ENCODE results near the gene TBCC.

Gene TBCC

DNA sequence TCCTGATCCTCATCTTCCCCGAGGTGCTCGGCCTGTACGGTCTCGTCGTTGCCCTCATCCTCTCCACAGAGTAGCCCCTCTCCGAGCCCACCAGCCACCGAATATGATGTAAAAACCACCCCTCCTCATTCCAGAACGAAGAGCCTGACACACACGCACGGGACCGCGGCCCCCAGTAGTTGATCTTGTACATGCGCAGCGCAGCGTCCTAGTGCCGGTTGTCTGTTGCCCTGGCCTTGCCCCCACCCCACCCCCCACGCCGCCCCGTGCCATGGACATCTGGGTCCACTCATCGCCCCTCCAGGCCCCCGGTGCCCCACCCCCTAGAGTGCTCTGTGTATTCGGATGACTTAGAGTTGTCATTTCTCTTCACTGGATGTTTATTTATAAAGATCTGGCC lies 18.3 kb downstream of the TBCC start:
- no peak overlapping the region for H3K4me2 ChIP-seq (ENCODE audit: low read length)
- no peaks in the 10 kb centered on the region for H3K9me3 ChIP-seq (ENCODE audit: control insufficient read depth, low read length)
- no peak overlapping the region for H3K4me3 ChIP-seq (ENCODE audit: low read depth, low read length)
- H3K36me3 ChIP-seq (ENCODE audit: control insufficient read depth, insufficient read depth, low read length), result no peaks in the 10 kb centered on the region
- H3K9ac ChIP-seq, result no peak overlapping the region
- peaks cover 15% of the 10 kb centered on the region for H3K4me1 ChIP-seq
- H2AFZ ChIP-seq, result peak overlapping the region; percentile 72
- no peaks in the 10 kb centered on the region for H3K79me2 ChIP-seq
- no peaks in the 10 kb centered on the region for H3K27me3 ChIP-seq (ENCODE audit: control insufficient read depth, insufficient read depth, low read length)
- no peak overlapping the region for H3K27ac ChIP-seq
- TF ChIP-seq, protein P1, sequence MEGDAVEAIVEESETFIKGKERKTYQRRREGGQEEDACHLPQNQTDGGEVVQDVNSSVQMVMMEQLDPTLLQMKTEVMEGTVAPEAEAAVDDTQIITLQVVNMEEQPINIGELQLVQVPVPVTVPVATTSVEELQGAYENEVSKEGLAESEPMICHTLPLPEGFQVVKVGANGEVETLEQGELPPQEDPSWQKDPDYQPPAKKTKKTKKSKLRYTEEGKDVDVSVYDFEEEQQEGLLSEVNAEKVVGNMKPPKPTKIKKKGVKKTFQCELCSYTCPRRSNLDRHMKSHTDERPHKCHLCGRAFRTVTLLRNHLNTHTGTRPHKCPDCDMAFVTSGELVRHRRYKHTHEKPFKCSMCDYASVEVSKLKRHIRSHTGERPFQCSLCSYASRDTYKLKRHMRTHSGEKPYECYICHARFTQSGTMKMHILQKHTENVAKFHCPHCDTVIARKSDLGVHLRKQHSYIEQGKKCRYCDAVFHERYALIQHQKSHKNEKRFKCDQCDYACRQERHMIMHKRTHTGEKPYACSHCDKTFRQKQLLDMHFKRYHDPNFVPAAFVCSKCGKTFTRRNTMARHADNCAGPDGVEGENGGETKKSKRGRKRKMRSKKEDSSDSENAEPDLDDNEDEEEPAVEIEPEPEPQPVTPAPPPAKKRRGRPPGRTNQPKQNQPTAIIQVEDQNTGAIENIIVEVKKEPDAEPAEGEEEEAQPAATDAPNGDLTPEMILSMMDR (IDR thresholded peaks at IDR 0.05), result no peak

DNA sequence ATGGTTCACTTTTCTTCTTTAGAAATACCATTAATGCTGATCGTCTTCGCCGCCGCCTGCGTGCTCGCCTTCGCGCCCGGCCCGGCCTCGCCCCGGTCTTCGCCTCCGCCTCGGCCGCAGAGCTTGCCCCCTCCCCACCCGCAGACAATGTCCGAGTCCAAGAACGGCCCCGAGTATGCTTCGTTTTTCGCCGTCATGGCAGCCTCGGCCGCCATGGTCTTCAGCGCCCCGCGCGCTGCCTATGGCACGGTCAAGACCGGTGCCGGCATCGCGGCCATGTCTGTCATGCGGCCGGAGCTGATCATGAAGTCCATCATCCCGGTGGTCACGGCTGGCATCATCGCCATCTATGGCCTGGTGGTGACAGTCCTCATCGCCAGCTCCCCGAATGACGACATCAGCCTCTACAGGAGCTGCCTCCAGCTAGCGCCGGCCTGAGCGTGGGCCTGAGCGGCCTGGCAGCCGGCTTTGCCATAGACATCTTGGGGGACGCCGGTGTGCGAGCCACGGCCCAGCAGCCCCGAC lies 18.8 kb downstream of the TBCC start:
- Histone ChIP-seq H3K4me1 (peaks cover 15% of the 10 kb centered on the region), H3K9ac (no peak overlapping the region), H3K9me3 (ENCODE audit: control insufficient read depth, low read length) (no peaks in the 10 kb centered on the region), H3K27me3 (ENCODE audit: control insufficient read depth, insufficient read depth, low read length) (no peaks in the 10 kb centered on the region), H2AFZ (peak overlapping the region; percentile 72), H3K79me2 (no peaks in the 10 kb centered on the region), H3K4me3 (ENCODE audit: low read depth, low read length) (peak overlapping the region; percentile 46), H3K27ac (peak overlapping the region; percentile 66), H3K36me3 (ENCODE audit: control insufficient read depth, insufficient read depth, low read length) (no peaks in the 10 kb centered on the region), H3K4me2 (ENCODE audit: low read length) (peak overlapping the region; percentile 52)
- TF ChIP-seq, protein P1 (IDR thresholded peaks at IDR 0.05), result no peak

DNA sequence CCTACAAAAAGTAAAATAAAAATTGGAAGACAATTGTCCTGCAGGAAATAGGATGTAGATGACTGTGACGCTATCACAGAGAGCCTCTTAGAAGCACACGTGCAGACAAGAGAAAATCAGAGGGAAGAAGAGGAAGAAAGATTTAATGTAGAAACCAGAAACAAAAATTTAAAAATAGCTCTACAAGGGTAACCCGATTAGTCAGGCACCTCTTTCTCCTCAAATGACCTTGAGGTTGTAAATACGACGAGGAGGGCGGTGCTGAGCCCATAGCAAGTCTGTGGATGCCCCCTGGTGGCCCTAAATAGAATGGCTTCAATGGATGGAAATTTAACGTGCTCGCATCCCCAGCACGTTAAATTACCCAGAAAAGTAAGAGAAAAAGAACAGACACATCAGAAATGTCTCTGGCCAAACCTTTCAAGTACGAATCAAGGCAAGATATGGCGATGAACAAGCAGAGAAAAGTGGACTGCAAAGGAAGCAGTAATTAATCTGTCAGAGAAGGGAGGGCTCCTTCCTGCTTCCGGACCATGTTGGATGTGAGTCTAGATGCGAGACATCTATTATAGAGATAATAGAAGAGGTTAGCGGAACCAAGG lies 19.3 kb downstream of the TBCC start:
- peak overlapping the region; percentile 66 for H3K27ac ChIP-seq
- H3K4me1 ChIP-seq, result peaks cover 15% of the 10 kb centered on the region
- H3K27me3 ChIP-seq (ENCODE audit: control insufficient read depth, insufficient read depth, low read length), result no peaks in the 10 kb centered on the region
- no peak overlapping the region for H3K9ac ChIP-seq
- H3K79me2 ChIP-seq, result no peaks in the 10 kb centered on the region
- peak overlapping the region; percentile 72 for H2AFZ ChIP-seq
- H3K4me3 ChIP-seq (ENCODE audit: low read depth, low read length), result peak overlapping the region; percentile 46
- H3K36me3 ChIP-seq (ENCODE audit: control insufficient read depth, insufficient read depth, low read length), result no peaks in the 10 kb centered on the region
- TF ChIP-seq, protein P1 (IDR thresholded peaks at IDR 0.05), result peak; percentile 98
- H3K9me3 ChIP-seq (ENCODE audit: control insufficient read depth, low read length), result no peaks in the 10 kb centered on the region
- H3K4me2 ChIP-seq (ENCODE audit: low read length), result peak overlapping the region; percentile 52

DNA sequence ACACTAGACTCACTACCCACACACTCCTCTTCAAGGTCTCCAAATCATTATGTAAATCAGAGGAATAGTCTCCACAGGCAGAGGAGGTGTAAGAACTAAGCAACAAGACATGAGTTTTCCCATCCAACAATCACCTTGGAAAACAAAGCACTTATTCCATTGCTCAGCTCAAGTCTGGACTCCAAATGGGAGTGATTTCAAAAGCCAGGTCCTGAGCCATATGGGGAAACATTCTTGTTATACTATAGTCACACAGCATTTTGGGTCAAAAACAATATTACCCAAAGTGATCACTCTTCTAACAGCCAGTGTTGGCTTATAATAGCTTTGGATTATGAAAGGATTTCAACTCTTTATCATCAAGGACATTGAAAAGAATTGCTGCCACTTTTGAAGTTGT lies 19.9 kb downstream of the TBCC start:
- Histone ChIP-seq H3K9ac (no peak overlapping the region), H3K4me1 (peaks cover 15% of the 10 kb centered on the region), H3K36me3 (ENCODE audit: control insufficient read depth, insufficient read depth, low read length) (no peaks in the 10 kb centered on the region), H3K27me3 (ENCODE audit: control insufficient read depth, insufficient read depth, low read length) (no peaks in the 10 kb centered on the region), H3K4me3 (ENCODE audit: low read depth, low read length) (peak overlapping the region; percentile 46), H3K9me3 (ENCODE audit: control insufficient read depth, low read length) (no peaks in the 10 kb centered on the region), H3K4me2 (ENCODE audit: low read length) (peak overlapping the region; percentile 52), H3K79me2 (no peaks in the 10 kb centered on the region), H3K27ac (peak overlapping the region; percentile 66), H2AFZ (peak overlapping the region; percentile 72)
- TF ChIP-seq, protein P1 (IDR thresholded peaks at IDR 0.05), result no peak

DNA sequence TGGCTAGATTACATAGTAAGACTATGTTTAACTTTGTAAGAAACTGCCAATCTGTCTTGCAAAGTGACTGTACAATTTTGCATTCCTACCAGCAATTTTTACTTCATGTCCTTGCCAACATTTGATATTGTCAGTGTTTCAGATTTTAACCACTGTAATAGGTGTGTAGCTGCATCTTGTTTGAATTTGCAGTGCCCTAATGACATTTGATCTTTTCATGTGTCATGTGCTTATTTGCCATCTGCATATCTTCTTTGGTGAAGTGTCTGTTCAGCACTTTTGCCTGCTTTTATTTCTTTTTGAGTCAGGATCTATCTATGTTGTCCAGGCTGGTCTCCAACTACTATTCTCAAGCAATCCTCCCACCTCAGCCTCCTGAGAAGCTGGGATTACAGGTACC lies 21.1 kb downstream of the TBCC start:
- Histone ChIP-seq H2AFZ (no peak overlapping the region), H3K27me3 (ENCODE audit: control insufficient read depth, insufficient read depth, low read length) (no peaks in the 10 kb centered on the region), H3K4me2 (ENCODE audit: low read length) (no peak overlapping the region), H3K9ac (no peak overlapping the region), H3K4me3 (ENCODE audit: low read depth, low read length) (no peak overlapping the region), H3K4me1 (peaks cover 15% of the 10 kb centered on the region), H3K27ac (no peak overlapping the region), H3K79me2 (no peaks in the 10 kb centered on the region), H3K9me3 (ENCODE audit: control insufficient read depth, low read length) (no peaks in the 10 kb centered on the region), H3K36me3 (ENCODE audit: control insufficient read depth, insufficient read depth, low read length) (no peaks in the 10 kb centered on the region)
- TF ChIP-seq, protein P1 (IDR thresholded peaks at IDR 0.05), result no peak

Measured in parathyroid adenoma (tissue), 2 donors.